PFSK-1 (cell line): ENCODE measurements around the gene ZNF354C.

Experiments used
- FOXP2 ChIP-seq: optimal IDR thresholded peaks from 2 replicates; pipeline ENCODE3; 2011; ENCODE audit warnings: borderline replicate concordance, control low read depth, inconsistent platforms; ENCODE audit not compliant: insufficient read depth; ENCODE audit errors: extremely low read length, extremely low read depth
- TAF1 ChIP-seq: IDR thresholded peaks from 2 replicates; pipeline ENCODE4 v1.6.1; 2012; ENCODE audit warnings: low read length, control low read depth, borderline replicate concordance; ENCODE audit not compliant: insufficient read depth

DNA sequence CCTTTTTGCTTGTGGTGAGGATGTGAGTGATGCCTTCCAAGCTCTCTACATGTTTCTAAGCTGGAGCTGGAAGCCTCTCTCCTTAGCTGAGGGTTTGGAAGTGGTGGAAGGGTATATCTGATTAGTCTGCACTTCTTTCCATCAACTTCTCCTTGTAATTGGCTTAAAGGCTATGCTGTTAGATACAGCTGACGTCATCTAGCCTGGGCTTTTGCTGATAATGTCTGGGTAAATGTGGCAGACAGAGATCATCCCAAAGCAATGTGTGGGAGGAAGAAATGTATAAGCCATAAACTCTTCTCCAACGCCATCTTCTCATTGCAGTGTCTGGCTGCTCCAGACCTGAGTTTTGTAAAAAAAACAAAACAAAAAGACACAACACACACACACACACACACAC lies 29.3 kb downstream of the ZNF354C start:
- no peak for TF ChIP-seq FOXP2
- TF ChIP-seq TAF1, result no peak
